AG09319 (cell line): ENCODE results near the gene TH.

Source experiments
- DNase-seq: peaks from one replicate; pipeline ENCODE4 v3.0.0-alpha.2; 2010; ENCODE audit warnings: low read depth; ENCODE audit errors: extremely low read depth
- CTCF ChIP-seq: IDR thresholded peaks from 2 replicates; pipeline ENCODE4 v1.5.1; 2011; ENCODE audit warnings: low read depth, mild to moderate bottlenecking, inconsistent platforms, low read length, moderate library complexity

TH gene

DNA sequence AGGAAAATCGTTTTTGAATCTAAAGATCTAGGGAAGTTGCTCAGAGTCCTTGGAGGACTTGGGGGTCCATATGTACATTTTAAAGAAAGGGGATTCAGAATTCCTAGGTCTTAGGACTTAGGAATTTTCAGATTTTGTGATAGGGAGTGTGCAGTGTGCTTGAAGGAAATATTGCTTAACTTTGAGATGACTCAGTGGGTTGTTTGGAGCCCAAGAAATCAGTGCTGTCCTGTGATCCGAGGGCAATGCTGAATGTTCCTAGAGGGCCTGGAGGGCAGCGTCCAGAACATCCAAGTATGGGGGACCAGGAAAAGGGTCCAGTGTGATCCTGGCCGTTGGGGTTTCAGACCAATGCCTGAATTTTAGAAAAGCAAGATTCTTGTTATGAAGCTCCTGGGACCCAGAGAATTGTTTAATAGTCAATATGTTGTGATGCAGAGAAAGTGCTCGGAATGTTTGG lies 29.3 kb downstream of the TH start:
- TF ChIP-seq CTCF: no peak
- no peak for DNase-seq

DNA sequence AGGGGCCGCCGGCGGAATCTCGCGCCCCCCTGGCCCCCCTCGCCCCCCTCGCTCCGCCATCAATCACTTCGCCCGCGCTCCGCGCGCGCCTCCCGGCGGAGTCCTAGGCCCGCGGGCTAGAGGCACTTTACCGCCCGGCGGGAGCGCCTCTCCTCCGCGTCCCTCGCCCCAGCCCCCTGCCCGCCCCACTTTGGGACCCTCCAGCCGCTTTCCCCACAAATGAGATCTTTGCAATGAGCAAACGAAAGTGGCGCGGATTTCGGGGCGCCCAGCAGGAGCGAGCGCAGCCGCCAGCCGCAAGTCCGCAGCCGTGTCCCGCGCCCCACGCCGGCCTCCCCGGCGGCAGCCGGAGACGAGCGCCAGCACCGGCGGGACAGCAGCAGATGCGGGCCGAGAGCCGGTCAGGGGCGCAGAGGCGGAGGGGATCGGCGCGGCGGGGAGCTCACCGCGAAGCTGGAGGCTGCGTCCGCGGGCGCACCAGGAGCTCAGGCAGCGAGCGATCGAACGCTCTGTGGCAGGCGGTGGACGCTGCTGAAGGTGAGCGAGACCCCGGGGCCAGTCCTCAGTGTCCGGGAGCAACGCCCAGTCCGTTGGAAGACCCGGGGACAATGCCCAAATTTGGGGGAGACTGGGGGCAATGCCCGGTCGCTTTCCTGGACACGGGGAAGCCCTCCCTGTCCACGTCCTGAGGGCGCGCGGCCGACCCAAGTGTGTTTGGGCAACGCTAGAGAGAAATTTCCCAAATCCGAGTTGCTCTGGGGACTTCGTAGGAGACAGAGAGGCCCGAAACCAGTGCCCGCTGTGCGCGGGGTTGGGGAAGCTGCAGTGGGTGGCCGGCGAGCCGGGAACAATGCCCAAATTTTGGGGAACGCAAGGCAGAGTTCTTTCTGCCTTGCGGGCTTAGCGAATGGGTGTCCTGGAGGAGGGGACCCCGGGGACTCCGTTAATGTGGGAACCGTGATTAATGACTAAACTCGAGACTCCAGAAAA lies 30.9 kb downstream of the TH start:
- no peak for DNase-seq

DNA sequence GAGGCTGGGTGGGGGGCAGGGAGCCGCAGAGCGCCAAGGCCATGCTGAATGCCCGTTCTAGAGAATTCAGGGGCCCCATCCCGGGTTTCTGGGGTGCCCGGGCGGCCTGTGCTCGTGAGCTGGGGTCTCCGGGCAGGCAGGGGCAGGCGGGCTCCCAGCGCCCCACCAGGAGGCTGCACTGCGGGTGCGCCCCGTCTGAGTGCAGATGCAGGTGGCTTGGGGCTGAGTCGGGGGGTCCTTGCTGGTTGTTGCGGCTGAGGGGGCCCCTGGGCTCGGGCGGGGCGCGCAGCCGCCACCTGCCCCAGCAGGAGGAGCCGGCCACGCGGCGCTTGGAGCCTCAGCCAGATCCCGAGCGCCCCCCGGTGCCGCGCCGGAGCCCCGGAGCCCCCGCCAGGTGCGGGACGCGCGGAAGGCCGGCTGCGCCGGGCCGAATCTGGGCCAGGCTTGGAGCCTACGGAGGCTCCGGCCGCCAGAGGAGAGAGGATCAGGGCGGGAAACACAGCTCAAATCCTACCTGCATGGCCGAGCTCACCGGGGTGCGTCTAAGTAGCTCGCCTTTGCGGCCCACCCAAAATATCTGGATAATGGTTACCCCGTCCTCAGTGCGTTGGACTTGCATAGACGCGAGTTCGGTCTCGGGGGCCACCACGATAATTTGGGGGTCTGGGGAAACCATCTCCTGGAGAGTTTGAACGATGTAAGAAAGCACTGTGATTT lies 31.8 kb downstream of the TH start:
- no peak for DNase-seq
- no peak for TF ChIP-seq CTCF

More for the DNA sequence above, 30.9 kb downstream of the TH start:
- TF ChIP-seq CTCF: no peak

DNA sequence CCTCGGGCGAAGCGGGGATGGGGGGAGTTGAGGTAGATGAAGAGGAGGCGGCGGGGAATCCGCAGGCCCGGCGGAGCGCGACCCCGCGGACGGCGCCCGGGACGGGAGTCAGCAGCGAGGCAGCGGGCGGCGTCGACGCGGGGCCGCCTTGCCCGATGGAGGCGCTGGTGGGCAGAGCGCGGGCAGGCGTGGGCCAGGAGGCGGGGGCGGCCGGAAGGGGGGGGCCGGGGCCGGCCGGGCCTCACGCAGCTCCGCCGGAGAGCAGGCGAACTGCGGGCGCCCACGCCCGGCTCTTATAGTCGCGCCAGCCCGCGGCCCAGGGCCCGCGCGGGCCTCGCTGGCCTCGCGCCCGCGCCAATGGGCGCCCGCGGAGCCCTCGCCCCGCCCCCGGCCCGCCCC lies 32.5 kb downstream of the TH start, which contains the start of gene IGF2:
TSS of gene IGF2 (minus strand) at position 267 of the 399 bp plus-strand sequence. CDS start 3,866 bp downstream, outside the sequence.
- DNase-seq: no peak
- no peak for TF ChIP-seq CTCF

- no peak for TF ChIP-seq CTCF
- no peak for DNase-seq
Measured at GRCh38 chr11:2138431-2139122, 33.0 kb downstream of the TH start.

GRCh38 chr11:2138068-2138430 lies 33.6 kb downstream of the TH start:
- no peak for TF ChIP-seq CTCF
- DNase-seq: no peak
